ENCODE results near the gene WDR74.

DNA sequence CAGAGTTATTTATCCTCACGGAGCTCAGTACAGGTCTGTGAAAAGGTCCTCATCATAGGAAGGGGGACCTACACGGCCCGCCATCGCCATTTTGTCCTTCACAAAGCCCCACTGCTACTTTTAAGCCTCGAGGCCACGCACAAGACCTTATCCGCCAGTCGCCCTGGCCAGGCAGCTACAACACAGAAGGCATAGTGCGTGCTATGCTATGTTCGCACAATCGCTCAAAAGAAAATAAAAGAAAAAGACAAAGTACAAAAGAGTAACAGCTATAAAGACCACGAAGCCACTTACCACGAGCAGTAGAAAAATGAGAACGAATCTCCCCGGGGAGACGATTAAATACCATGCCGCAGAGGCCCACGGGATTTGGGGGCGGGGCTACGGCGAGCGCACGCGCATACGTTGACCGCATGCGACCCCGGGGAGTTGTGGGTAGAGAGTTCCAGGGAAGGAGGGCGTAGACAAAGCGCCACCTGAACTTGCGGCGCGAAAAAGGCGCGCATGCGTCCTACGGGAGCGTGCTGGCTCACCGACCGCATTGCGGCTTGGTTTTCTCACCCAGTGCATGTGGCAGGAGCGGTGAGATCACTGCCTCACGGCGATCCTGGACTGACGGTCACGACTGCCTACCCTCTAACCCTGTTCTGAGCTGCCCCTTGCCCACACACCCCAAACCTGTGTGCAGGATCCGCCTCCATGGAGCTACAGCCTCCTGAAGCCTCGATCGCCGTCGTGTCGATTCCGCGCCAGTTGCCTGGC lies 16.4 kb upstream of the WDR74 start:
- TF ChIP-seq, protein P1, sequence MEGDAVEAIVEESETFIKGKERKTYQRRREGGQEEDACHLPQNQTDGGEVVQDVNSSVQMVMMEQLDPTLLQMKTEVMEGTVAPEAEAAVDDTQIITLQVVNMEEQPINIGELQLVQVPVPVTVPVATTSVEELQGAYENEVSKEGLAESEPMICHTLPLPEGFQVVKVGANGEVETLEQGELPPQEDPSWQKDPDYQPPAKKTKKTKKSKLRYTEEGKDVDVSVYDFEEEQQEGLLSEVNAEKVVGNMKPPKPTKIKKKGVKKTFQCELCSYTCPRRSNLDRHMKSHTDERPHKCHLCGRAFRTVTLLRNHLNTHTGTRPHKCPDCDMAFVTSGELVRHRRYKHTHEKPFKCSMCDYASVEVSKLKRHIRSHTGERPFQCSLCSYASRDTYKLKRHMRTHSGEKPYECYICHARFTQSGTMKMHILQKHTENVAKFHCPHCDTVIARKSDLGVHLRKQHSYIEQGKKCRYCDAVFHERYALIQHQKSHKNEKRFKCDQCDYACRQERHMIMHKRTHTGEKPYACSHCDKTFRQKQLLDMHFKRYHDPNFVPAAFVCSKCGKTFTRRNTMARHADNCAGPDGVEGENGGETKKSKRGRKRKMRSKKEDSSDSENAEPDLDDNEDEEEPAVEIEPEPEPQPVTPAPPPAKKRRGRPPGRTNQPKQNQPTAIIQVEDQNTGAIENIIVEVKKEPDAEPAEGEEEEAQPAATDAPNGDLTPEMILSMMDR (IDR thresholded peaks at IDR 0.05; ENCODE audit: insufficient read depth, low read length), result no peak
- peak; percentile 97 for TF ChIP-seq POLR2AphosphoS5 (IDR thresholded peaks at IDR 0.05; ENCODE audit: low read depth)
